ENCODE measurements around the gene CPXM2.

CPXM2 gene

DNA sequence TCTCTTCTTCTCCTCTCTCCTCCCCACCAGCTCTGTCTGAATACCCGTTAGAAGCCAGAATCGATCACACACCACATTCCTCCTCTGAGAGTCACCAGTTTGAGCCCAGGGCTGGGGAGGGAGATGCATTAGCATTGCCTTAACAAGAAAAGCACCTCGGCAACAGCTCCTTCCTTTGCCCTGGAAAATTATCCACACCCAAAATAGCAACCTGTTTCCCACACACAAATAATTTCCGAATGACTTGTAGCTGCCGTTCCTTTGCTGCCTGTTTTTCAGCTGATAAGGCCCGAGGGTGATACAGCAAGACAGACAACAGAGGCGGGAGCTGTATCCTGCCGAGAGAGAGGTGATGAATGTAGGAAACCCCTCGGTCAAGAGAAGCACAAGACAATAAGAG lies 91.3 kb downstream of the CPXM2 start:
- no peak for DNase-seq (ENCODE audit: low read depth, low spot score)

DNA sequence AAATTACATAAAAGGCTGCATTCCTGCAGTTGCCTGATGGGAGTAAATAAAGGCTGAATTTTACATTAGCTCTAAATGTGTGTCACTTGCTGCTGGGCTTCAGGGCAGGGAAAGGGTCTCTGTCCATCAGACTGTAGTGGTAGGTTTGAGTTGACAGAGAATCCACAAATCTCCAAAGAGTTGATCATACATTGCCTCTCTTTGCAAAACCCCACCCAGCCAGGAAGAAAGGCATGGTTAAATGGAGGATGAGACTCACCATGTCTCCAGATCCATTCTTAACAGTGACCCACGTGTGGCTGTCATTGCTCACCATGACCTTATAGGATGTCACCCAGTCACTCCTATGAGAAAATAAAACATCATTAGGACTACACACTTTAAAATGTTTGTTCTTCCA lies 92.8 kb downstream of the CPXM2 start:
- DNase-seq (ENCODE audit: low read depth, low spot score): no peak

DNA sequence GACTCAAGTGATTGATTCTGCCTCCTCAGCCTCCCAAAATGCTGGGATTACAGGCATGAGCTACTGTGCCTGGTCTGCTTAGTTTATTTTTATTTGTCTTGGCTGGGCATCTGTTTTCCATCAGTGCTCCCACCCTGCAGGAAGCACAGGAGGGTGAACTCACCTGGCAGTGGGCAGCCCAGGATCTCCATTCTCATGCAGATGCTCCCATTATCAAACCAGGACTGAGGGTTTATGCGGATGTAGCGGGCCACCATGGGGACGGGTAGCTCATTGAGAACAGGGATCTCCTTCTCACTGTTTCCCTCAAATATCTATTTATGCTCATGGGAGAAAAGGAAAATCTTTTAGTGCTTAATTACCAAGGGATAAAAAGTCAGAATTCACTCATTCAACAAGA lies 93.8 kb downstream of the CPXM2 start:
- no peak for DNase-seq (ENCODE audit: low read depth, low spot score)

DNA sequence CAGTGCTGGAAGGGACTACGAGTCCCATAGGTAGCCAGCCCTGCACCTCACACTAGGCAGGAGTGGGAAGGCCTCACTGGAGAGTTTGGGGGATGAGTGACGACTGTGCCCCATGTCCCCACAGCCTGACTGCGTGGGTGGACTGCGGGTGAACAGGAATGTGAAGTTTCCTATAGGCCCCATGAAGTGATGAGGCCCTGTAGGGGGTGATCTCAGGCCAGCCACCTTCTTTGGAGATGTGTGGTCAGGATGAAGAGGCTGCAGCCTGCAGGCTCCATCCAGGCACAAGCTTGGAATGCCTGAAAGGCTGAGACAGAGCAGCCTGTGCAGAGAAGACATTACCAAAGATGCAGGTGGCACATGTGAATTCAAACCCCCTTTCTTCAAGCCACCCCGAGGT lies 94.9 kb downstream of the CPXM2 start:
- no peak for DNase-seq (ENCODE audit: low read depth, low spot score)

DNA sequence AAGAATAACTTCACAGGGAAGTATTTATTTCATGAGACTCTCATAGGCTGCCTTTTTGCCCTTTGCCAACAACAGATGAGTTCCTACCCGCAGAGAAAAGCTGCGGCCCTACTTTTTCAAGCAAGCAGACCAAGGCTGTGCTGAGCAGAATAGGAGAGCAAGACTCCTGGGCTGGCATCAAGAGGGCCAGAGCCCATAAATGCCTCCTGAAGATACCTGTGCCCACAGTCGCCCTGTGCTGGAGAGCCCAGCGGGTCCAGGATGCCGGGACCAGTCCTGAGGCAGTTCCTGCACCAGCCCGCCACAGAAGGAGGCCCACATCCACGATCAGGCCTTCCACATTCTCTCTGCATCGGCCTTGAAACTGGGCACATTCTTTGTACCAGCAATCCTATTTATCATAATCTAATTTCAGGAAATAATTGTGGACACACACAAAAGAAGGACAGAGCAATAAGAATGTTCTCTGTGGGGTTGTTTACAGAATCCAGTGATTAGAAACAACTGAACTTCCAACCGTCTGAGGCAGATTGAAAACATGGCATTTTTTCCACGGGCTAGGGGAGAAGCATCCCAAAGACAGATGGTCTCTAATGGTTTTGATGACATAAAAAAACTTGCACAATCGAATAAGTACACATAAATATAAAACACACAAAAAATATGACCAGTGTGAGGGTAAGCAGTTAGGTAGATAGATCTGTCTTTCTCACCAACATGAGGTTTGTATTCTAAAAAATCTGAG lies 95.6 kb downstream of the CPXM2 start:
- no peak for DNase-seq (ENCODE audit: low read depth, low spot score)

DNA sequence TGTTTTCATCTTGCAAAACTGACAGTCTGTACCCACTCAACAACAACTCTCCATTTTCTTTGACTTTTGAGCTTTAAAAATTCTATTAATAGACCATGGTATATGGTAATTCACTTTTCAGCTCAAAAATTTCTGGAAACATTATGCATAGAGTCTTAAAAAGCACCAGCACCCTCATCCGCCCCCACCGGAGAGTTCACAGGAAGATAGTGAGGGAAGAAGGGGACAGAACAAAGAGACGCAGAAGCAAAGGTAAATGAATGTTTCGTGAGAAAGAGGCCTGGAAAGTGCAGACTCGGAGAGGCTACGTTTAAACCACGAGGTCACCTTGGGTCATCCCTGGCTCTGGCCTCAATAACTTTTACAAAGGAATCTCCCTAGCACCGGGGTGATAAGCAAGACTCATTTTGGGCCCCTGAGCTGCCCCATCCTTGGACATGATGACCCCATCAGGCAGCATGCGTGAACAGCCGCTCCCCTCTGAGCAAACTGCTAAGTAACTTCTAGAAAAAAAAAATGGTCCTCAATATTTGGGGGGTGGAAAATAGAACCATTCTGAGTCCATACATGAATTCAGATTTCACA lies 96.3 kb downstream of the CPXM2 start:
- DNase-seq (ENCODE audit: low read depth, low spot score): no peak

DNA sequence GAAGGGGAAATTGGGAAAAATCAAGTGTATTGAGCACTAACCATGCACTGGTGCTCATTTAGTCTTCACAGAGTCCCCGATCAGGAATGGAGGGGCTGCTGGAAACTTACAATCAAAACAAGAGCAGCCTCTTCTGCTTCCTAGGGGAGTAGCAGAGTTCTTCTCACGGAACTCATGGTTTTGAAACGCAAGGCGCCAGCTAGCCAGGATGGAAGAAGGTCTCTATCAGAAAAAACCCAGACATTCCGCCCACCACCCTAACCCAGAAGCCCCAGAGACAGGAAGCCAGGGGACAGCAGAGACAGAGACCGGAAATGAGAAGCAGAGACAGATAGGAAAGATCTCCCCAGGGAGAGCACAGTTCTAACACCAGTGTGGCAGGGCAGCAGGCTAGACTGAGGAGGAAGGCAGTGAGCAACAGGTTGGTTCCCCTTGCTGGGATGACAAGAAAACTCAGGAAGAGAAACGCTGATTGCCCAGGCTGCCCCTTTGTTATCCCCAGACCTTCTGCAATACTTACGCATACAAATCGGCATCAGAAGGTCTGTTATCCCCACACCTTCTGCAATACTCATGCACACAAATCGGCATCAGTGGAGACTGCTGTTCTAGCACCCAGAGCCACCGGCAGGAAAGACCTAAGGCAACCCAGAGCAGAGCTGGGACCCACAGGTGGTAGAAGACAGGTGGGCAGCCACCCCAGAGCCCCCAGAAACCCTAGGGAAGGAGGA lies 99.2 kb downstream of the CPXM2 start:
- DNase-seq (ENCODE audit: low read depth, low spot score): no peak

DNA sequence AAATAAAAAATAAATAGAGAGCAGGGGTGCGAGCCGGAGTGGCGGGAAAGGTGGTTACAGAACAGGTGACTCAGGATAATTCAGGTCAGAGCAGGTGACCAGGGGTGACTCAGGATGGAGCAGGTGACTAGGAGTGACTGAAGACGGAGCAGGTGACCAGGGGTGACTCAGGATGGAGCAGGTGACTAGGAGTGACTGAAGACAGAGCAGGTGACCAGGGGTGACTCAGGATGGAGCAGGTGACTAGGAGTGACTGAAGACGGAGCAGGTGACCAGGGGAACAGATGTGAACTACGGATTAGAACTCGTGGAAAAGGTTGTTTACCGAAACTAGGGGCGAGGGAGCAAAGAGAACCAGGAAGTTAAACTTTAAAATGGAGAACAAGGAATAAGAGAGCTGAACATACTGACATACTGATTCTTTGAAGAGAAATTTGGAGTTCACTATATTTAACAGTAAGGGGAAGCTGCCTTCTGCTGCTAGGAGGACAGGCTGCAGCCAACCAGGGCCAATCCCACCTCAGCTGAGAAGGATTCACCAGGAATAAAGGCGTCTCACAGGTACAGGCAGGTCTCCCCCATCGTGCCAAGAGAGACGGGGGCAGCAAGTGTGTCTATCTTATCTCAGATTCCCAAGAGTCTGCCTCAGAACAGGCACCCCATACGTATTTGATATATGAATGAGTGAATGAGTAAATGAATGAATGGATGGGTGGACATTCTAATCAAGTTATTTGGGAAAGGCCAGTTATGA lies 101.3 kb downstream of the CPXM2 start:
- no peak for DNase-seq (ENCODE audit: low read depth, low spot score)

DNA sequence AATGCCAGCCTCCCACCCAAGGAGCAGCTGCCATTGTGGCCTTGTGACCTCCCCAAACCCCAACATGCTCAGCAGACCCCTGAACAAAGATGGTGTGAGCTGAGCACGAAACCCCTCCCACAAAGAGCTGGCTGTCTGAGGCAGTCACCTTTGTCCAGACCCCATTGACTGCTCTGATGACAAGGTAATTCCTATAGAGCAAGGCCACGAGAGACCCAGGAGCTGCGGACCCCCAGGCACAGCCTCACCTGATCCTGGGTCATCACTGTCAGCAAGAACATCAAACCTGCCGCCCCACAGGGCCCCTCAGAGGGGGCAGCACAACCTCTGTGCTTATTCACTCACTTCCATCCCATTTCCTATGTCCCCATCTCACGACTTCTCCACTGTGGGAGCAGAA lies 102.6 kb downstream of the CPXM2 start:
- DNase-seq (ENCODE audit: low read depth, low spot score): no peak

DNA sequence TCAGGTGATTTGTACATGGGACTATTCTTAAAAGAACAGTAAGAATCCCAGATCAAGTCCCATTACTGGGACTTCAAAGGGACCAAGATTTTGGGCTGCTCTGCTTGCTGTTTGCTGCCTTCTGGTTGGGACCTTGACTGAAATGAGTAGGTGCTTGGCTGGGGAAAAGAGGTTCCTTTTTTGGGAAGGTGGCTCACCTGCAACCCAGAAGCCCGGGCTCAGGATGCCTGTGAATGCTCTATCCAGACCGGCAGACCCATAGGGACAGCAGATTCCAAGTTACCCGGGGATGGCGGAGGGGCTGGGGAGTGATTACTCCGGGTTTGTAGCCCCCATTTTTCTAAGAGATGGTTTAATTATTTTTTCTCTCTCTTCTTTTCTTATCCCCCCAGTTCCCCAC lies 104.0 kb downstream of the CPXM2 start:
- DNase-seq (ENCODE audit: low read depth, low spot score): no peak

DNA sequence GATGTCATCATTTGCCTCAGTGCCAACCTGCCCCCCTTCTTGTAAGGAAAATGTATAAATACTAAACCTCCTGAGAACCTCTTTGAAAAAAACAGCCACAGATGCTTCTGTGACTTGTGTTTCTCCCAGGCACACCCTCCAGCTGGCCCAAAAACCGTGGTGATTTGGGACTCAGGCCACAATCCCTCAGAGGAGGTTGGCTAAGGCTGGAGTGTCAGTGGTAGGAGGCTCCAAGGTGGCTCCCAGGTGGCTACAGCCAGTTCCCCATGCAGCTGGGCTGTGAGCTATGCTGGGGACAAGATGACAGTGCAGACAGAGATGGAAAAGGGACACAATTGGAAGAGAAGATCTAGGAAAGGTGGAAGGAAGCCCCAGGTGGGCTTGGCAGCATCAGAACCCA lies 104.7 kb downstream of the CPXM2 start:
- DNase-seq (ENCODE audit: low read depth, low spot score): no peak

DNA sequence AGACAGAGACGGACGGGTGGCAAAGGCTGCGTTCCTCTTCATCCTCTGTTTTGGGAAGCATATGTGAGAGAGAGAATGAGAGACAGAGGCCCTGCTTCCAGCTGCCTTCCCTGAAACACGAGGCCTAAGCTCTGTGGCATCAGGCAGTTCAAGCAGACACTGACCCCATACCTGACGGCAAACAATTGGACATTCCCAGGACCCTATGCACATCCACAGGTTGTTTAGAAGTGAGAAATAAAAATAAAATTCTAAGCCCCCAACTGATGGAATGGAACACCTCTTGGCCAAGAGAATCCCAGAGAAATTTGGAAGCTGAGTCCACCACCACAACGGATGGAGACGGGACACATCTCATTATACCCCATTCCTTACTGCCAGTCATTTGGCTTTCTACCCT lies 105.3 kb downstream of the CPXM2 start:
- DNase-seq (ENCODE audit: low read depth, low spot score): no peak

DNA sequence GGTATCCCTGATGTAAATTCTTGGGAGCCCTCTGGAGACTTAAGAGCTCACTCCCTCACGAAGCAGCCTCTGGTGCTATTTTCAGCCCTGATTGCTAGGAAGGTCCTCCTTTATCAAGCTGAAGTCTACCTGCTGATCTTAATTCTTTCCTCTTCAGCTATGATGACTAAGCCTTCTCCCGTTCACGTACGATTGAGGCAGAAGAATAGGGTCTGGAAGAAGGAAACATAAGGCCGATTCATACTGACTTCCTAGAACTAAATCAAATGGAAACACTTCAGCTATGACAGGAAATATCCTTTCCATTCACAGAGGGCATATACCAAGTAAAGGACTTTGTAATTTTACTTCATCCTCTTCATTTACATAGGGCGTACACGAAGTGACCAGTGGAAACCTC lies 107.0 kb downstream of the CPXM2 start:
- no peak for DNase-seq (ENCODE audit: low read depth, low spot score)

DNA sequence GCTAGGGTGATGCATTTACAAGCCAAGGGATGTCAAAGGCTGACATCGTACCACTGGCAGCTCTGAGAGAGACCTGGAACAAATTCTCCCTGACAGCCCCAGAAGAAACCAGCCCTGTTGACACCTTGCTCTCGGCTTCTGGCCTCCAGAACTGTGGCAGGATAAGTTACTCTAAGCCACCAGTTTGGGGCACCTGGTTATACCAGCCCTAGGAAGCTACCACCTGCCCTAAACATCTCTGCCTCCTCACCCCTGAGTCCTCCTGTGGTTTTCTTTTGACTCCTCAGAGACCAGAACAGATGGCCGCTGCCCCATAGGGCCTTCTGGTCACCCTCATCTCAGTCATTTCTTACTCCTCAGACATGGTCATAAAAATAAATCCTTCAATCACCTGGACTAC lies 107.4 kb downstream of the CPXM2 start:
- DNase-seq (ENCODE audit: low read depth, low spot score): no peak

DNA sequence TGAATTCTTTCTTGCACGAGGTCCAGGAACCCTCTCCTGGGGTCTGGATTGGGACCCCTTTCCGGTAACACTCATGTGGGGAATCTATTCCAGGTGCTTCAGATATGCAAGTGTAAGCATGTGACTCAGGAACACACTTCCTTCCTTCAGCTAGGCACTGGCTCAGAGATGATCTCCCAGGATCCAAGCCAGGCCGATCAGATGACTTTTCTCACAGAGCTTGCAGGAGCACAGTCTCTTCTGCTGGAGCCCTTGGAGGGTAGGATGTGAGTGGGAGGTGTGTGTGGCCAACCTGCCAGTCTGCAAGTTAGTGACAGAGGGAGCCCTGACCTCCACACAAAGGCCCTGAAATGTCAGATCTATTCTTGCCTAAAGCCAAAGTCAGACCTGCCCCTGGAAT lies 108.3 kb downstream of the CPXM2 start:
- DNase-seq (ENCODE audit: low read depth, low spot score): no peak

DNA sequence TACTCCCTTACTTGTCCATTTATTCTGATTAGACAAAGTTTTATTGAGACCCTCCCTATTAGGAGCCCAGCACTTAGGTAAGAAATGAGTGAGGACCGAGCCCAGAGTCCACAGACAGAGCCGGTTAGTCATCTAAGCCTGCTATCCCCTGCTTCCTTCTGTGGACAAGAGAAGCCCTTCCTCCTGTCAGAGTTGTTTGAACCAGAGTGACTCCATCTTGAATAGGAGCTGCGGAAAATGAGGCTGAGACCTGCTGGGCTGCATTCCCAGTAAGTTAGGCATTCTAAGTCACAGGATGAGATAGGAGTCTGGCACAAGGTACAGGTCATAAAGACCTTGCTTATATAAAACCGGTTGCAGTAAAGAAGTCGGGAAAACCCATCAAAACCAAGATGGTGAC lies 109.1 kb downstream of the CPXM2 start:
- no peak for DNase-seq (ENCODE audit: low read depth, low spot score)

DNA sequence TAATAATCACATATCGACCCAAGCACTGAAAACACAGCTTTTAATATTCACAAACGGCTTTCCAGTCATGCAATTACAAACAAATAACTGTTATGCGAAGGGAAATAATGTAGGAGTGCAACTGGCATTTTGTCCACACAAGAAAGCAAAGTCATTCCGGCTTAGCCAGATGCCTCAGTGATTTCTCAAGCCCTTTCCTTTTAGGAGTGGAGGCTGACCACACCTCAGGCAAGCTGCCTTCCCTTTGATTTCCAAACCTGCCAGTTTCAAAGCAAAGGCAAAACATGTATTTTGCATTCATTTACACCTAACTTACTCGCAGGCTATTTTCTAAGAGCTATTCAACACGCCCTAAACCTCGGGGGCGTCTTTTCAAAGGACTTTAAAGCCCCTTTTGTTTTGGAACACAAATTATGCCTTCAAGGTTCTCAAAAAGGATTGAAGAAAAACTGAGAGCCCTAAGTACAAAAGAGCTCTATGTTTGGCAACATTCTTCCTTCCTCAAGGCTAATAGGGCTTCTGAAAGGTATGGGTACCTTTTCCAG lies 109.6 kb downstream of the CPXM2 start:
- DNase-seq (ENCODE audit: low read depth, low spot score): no peak

DNA sequence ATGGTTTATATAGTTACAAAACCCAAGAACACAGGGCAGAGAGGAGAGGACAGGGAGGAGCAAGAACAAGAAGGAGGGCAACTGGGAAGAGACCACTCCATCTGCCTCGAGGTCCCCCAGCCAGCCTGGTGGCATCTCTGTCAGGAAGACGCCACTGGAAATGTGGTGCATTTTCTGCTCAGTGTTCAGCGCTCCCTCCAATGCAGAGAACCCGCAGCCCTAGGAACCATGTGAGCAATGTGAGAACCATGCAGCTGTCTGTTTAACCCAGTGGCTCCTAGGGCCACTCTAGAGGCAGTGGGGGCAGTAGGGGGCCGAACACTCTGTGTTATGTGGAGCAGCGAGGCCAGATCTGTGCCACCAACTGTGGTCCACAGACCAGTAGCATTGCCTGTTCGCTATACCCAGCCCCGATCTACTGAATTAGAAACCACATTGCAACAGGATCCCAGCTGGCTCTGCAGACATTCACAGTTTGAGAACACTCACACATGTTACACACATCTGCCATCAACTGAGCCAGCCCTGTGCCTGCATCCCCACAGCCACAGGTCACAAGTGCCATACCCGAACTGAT lies 110.2 kb downstream of the CPXM2 start:
- DNase-seq (ENCODE audit: low read depth, low spot score): no peak

DNA sequence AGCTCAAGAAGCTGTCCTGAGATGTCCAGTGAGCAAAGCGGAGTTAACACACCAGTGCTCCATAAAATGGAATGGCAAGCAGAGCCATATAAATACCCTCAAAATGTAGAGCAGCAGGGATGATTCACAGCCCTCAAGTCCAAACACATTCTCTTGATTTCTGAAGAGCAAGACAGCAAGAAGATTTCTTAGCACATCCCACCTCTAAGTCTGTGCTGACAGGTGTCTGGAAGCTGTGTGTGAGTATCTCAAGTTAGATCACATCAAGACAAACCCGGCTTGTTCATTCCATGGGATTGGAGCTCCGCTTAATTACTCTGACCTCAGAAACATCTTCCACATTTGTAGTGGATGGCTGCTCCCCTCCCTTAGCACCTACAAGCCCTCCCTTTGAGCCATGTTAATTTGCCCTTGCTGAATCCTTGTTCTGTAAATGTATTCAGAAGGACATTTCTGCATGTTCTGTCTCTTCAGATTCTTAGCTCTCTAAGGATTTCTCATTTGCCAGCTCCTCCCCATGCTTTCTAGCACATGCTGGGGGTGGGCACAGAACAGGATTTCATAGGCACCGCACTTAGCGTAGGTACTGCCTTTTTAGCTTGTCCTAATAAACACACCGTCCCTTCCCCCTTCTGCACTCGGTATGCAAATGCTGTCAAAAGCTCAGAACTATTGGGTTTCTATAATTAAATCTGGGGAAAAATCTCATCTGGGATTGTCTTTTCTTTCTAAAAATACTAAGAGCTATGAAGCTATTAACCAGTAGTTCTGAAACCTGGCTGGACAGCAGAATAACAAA lies 112.7 kb downstream of the CPXM2 start:
- DNase-seq (ENCODE audit: low read depth, low spot score): no peak

DNA sequence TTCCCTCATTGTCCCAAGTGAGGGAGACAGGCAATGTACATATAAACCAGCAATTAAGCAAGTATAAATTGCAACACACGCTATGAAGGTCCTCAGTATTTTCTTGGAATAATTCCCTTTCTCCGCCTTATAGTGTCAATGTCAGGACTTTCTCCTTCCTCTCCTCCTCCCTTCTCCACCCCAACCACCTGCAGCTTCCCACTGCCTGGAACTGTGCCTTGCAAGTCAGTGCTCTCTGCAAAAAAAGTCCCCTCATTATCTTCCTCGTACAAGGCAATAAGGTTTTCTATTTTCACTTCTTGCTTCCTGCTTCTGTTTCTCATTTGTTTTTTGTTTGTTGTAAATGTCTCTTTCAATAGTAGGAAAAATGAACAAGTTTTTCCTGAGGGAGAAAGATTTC lies 113.7 kb downstream of the CPXM2 start:
- no peak for DNase-seq (ENCODE audit: low read depth, low spot score)

Data from brain pericyte (primary cell).